Testis (tissue), 3 donors: ENCODE data around the gene CNGA3. TPM values are rescaled to one million over a fixed set of nuclear protein-coding genes. Genes with fewer than 3 reads are reported as not detected.

Source experiments
- DNase-seq: peaks from one replicate; pipeline ENCODE4 v3.0.0-alpha.2; 2019
- H3K27ac ChIP-seq, 2 donors: fragments of 200-600 bp; sonication (generic); one replicate each; pipeline ENCODE4 v1.5.1; 2019
- H3K27me3 ChIP-seq: fragments of 200-600 bp; sonication (generic); one replicate; pipeline ENCODE4 v1.5.1; 2019
- H3K36me3 ChIP-seq: fragments of 200-600 bp; sonication (generic); one replicate; pipeline ENCODE4 v1.5.1; 2017; ENCODE audit warnings: low read depth; ENCODE audit errors: missing control alignments
- H3K4me1 ChIP-seq: fragments of 200-600 bp; sonication (generic); one replicate; pipeline ENCODE4 v1.5.1; 2019
- H3K4me3 ChIP-seq, 2 donors: fragments of 200-600 bp; sonication (generic); one replicate each; pipeline ENCODE4 v1.5.1; 2017 to 2019
- H3K9me3 ChIP-seq: fragments of 200-600 bp; sonication (generic); one replicate; pipeline ENCODE4 v1.5.1; 2017
- POLR2A ChIP-seq: fragments of 450-650 bp; IDR thresholded peaks from one replicate; pipeline ENCODE4 v1.6.1; 2017; ENCODE audit warnings: antibody characterized with exemption, mild to moderate bottlenecking, moderate library complexity
- WGBS, 2 donors: methylation state at CpG; one replicate each; pipeline ENCODE4 v1.1.5; 2018; 5-methylcytosine and 5-hydroxymethylcytosine counted together
- intact Hi-C: fragments of 100-400 bp; cut with DNase I; formaldehyde crosslinking; loops from one replicate; pipeline ENCODE4 v1.15.1; 2023; ENCODE audit warnings: low total_unique reads
- polyA plus RNA-seq: library from polyadenylated mRNA; stranded (reverse); fragments of 350-450 nt; fragmentation: Illumina TruSeq; extraction: RNeasy Lipid Tissue Mini Kit (QIAGEN cat#74804); gene quantifications from one replicate; pipeline ENCODE4 v1.2.3, GENCODE V29; 2014; ENCODE audit warnings: low read depth, low replicate concordance; ENCODE audit not compliant: insufficient read depth
- total RNA-seq, 2 donors: library from RNA; depleted of rRNA; stranded (reverse); fragments of >200 nt; gene quantifications; one replicate each; pipeline ENCODE4 v1.2.3, GENCODE V29; 2016
- TF ChIP-seq, protein P1 (sequence below), 3 experiments: fragments of 450-650 bp in 2 of 3; fragments of 200-600 bp in 1 of 3; sonication (generic) in 1 of 3; IDR thresholded peaks; one replicate each; pipeline ENCODE4 v1.5.1; 2016 to 2019; ENCODE audit warnings: antibody characterized with exemption in 3 of 3, mild to moderate bottlenecking in 2 of 3, moderate library complexity in 1 of 3

CNGA3 gene
- total and polyA plus RNA-seq, 3 donors from 2014 or later = 0.63 to 1.5 (median 1.1) TPM

DNA sequence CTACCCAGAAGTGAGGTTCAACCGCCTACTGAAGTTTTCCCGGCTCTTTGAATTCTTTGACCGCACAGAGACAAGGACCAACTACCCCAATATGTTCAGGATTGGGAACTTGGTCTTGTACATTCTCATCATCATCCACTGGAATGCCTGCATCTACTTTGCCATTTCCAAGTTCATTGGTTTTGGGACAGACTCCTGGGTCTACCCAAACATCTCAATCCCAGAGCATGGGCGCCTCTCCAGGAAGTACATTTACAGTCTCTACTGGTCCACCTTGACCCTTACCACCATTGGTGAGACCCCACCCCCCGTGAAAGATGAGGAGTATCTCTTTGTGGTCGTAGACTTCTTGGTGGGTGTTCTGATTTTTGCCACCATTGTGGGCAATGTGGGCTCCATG lies 49.7 kb downstream of the CNGA3 start:
- Histone ChIP-seq H3K27ac (no peak overlapping the region), H3K36me3 (no peaks in the 10 kb centered on the region), H3K9me3 (no peaks in the 10 kb centered on the region), H3K4me1 (no peaks in the 10 kb centered on the region), H3K4me3 (no peak overlapping the region), H3K27me3 (no peaks in the 10 kb centered on the region)
- intact Hi-C loops = no loop called here
- TF ChIP-seq POLR2A = no peak
- TF ChIP-seq, protein P1, sequence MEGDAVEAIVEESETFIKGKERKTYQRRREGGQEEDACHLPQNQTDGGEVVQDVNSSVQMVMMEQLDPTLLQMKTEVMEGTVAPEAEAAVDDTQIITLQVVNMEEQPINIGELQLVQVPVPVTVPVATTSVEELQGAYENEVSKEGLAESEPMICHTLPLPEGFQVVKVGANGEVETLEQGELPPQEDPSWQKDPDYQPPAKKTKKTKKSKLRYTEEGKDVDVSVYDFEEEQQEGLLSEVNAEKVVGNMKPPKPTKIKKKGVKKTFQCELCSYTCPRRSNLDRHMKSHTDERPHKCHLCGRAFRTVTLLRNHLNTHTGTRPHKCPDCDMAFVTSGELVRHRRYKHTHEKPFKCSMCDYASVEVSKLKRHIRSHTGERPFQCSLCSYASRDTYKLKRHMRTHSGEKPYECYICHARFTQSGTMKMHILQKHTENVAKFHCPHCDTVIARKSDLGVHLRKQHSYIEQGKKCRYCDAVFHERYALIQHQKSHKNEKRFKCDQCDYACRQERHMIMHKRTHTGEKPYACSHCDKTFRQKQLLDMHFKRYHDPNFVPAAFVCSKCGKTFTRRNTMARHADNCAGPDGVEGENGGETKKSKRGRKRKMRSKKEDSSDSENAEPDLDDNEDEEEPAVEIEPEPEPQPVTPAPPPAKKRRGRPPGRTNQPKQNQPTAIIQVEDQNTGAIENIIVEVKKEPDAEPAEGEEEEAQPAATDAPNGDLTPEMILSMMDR (IDR thresholded peaks at IDR 0.05) = no peak
- no peak for DNase-seq
- 91 to 96% methylated on average over 6 of the region's 6 CpGs for WGBS, 2 donors

DNA sequence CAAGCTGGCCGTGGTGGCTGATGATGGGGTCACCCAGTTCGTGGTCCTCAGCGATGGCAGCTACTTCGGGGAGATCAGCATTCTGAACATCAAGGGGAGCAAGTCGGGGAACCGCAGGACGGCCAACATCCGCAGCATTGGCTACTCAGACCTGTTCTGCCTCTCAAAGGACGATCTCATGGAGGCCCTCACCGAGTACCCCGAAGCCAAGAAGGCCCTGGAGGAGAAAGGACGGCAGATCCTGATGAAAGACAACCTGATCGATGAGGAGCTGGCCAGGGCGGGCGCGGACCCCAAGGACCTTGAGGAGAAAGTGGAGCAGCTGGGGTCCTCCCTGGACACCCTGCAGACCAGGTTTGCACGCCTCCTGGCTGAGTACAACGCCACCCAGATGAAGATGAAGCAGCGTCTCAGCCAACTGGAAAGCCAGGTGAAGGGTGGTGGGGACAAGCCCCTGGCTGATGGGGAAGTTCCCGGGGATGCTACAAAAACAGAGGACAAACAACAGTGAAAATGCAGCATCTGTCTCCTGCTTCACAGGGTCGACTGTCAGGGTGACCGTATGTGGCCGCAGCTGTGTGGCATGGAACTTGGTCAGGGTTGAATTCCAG lies 50.6 kb downstream of the CNGA3 start:
- Histone ChIP-seq H3K36me3 (no peaks in the 10 kb centered on the region), H3K9me3 (no peaks in the 10 kb centered on the region), H3K4me3 (no peak overlapping the region), H3K4me1 (no peaks in the 10 kb centered on the region), H3K27ac (no peak overlapping the region), H3K27me3 (no peaks in the 10 kb centered on the region)
- intact Hi-C loops = no loop called here
- WGBS, 2 donors = 84 to 97% methylated on average over 23 of the region's 23 CpGs
- no peak for TF ChIP-seq POLR2A
- TF ChIP-seq, protein P1 (IDR thresholded peaks at IDR 0.05) = no peak
- no peak for DNase-seq

DNA sequence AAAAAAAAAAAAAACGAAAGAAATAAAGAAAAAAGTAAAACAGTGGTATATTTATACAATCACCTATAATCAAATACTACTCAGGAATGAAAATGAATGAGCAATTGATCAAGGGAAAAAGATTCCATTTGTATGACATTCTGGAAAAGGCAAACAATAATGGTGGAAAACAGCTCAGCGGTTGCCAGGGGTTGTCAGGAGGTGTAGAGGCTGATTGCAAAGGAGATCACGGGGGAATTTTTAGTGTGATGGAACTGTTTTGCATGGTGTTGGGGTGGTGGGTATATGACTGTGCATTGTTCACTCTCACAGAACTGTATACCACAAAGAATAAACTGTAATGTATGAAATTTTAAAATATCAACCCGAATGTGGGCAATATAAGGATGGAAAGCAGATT lies 52.9 kb downstream of the CNGA3 start:
- intact Hi-C loops = no loop called here

DNA sequence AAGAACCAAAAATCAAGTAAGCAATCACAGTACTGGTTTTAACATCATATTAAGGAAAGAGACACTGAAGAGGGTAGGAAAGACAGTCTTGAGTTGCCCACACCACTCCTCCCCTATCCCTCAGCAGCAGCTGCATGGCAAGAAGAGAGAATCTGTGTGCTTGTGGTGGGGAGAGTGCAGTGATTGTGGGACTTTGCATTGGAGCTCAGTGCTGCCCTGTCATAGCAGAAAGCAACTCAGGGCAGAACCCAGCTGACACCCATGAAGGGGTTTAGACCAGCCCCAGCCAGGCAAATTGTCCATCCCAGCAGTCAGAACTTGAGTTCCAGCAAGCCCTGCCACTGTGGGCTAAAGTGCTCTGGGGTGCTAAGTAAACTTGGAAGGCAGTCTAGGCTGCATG lies 57.6 kb downstream of the CNGA3 start:
- intact Hi-C loops = no loop called here
- TF ChIP-seq, protein P1 (IDR thresholded peaks at IDR 0.05) = no peak
- no peak for TF ChIP-seq POLR2A
- DNase-seq = no peak
- Histone ChIP-seq H3K27ac (no peak overlapping the region), H3K36me3 (no peaks in the 10 kb centered on the region), H3K9me3 (no peaks in the 10 kb centered on the region), H3K27me3 (no peaks in the 10 kb centered on the region), H3K4me3 (no peak overlapping the region), H3K4me1 (no peaks in the 10 kb centered on the region)

More for the DNA sequence above, 52.9 kb downstream of the CNGA3 start:
- no peaks in the 10 kb centered on the region for H3K27me3 ChIP-seq
- TF ChIP-seq POLR2A = no peak
- TF ChIP-seq, protein P1 (IDR thresholded peaks at IDR 0.05) = no peak
- H3K4me3 ChIP-seq = no peak overlapping the region
- H3K4me1 ChIP-seq = no peaks in the 10 kb centered on the region
- H3K9me3 ChIP-seq = no peaks in the 10 kb centered on the region
- H3K27ac ChIP-seq = no peak overlapping the region
- DNase-seq = no peak
- H3K36me3 ChIP-seq = no peaks in the 10 kb centered on the region
- WGBS, 2 donors = 82 to 85% methylated on average over 4 of the region's 4 CpGs

DNA sequence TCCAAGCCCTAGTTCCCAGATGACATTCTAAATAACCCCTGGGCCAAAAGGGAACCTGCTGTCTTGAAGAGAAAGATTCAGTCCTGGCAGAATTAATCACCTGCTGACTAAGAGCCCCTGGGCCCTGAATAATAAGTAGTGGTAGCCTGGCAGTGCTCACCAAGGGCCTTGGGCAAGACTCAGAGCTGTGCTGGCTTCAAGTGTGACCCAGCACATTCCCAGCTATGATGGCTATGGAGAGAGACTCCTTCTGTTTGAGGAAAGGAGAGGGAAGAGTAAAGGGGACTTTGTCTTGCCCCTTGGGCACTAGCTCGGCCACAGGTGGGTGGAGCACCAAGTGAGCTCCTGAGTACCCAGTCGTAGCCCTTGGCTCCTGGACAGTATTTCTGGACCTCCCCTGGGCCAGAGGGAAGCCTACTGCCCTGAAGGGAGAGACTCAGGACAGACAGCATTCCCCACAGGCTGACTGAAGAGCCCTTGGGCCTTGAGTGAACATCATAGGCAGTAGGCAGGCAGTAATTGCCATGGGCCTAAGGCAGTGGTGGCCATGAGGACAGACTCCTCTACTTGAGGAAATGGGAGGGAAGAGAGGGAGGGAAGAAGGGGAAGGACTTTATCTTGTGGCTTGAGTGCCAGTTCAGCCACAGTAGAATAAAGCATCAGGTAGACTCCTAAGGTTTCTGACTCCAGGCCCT lies 58.4 kb downstream of the CNGA3 start:
- Histone ChIP-seq H3K4me3 (no peak overlapping the region), H3K4me1 (no peaks in the 10 kb centered on the region), H3K27me3 (no peaks in the 10 kb centered on the region), H3K27ac (no peak overlapping the region), H3K36me3 (no peaks in the 10 kb centered on the region), H3K9me3 (no peaks in the 10 kb centered on the region)
- DNase-seq = no peak
- TF ChIP-seq, protein P1 (IDR thresholded peaks at IDR 0.05) = no peak
- TF ChIP-seq POLR2A = no peak
- WGBS, 2 donors = 91 to 95% methylated on average over 2 of the region's 2 CpGs
- intact Hi-C loops = no loop called here
